ENCODE measurements around the gene TMEM269. TPM values are rescaled to one million over a fixed set of nuclear protein-coding genes. Genes with fewer than 3 reads are reported as not detected.

Gene TMEM269
- total and polyA plus RNA-seq, 9 of the 15 experiments (the other 6 are each of a cell fraction or from before 2014, with no cell fraction given), result 0.09 to 0.49 (median 0.21) TPM

DNA sequence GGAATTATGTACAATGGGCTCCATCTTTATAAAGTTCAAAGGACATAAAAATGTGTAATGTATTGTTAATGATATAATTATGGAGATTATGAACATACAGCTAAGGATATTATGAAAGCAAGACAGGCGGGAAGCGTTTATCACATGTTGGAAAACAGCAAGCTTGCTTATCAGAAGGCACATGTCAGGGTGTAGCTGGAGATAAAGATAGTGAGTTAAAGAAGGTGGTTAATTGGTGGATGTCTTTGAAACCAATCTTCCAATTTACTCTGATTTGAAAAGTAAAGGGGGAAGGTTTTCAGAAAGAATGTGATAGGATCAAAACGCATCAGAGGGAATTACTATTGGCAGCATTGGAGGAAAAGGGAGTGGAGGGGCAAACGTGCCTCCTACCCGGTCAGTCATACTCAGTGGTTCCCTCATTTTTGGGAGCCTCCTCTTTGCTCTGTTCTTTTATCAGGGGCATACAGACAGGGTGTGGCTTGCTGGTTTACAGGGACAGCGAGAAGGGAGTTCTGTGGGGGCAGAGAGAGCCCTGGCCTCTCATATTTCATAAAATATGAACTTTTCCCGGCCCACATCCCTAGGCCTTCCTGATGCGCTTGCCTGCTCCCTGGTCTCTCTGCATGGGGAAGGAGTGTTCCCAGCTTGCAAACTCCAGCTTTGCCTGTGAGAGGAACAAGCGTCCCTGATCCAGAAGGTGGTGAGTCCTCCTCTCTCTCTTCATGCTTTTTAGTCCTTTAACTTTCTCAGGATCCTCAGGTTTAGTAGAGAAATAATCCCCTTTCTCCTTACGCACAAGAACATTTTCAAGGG is 40.5 kb downstream of the TMEM269 start (continued):
- TF ChIP-seq MGA (IDR thresholded peaks at IDR 0.05) (peak; percentile 95), ZNF239 (CRISPR knock-in tag; IDR thresholded peaks at IDR 0.05) (0 out of 2 replicates have a peak, but pooled peaks have one; percentile 10), AFF1 (IDR thresholded peaks at IDR 0.05; ENCODE audit: low read depth in 1 of 2, partially characterized antibody in 2 of 2) (peak; percentile 58 to 85), CBX1 (IDR thresholded peaks at IDR 0.05; ENCODE audit: low read depth) (no peak), NR4A1 (CRISPR knock-in tag; IDR thresholded peaks at IDR 0.05) (no peak), NR4A1 (tag; IDR thresholded peaks at IDR 0.05) (peak; percentile 83)
